GM04504 (cell line): ENCODE measurements around the gene KNDC1.

Experiments
- DNase-seq: peaks from one replicate; pipeline ENCODE4 v3.0.0-alpha.2; 2012; ENCODE audit warnings: low read depth

Gene KNDC1

GRCh38 chr10:133191651-133192050 is 31.6 kb downstream of the KNDC1 start:
- DNase-seq = no peak

GRCh38 chr10:133194151-133194550 is 34.1 kb downstream of the KNDC1 start:
- DNase-seq = no peak

- DNase-seq = no peak
Measured at GRCh38 chr10:133195096-133195495, 35.1 kb downstream of the KNDC1 start.

- no peak for DNase-seq
Measured at GRCh38 chr10:133195611-133196010, 35.6 kb downstream of the KNDC1 start.

- DNase-seq = no peak
Measured at GRCh38 chr10:133196221-133196915, 36.3 kb downstream of the KNDC1 start.

- DNase-seq = no peak
Measured at GRCh38 chr10:133196936-133197758, 37.1 kb downstream of the KNDC1 start.

GRCh38 chr10:133197786-133198185 is 37.8 kb downstream of the KNDC1 start:
- no peak for DNase-seq

GRCh38 chr10:133198206-133198605 is 38.2 kb downstream of the KNDC1 start:
- no peak for DNase-seq

- no peak for DNase-seq
Measured at GRCh38 chr10:133198621-133199487, 38.8 kb downstream of the KNDC1 start.

- DNase-seq = no peak
Measured at GRCh38 chr10:133199488-133199885, 39.5 kb downstream of the KNDC1 start.

GRCh38 chr10:133199992-133200611 is 40.1 kb downstream of the KNDC1 start:
- no peak for DNase-seq

- no peak for DNase-seq
Measured at GRCh38 chr10:133200621-133201031, 40.6 kb downstream of the KNDC1 start.

- DNase-seq = no peak
Measured at GRCh38 chr10:133201151-133201947, 41.3 kb downstream of the KNDC1 start.

- no peak for DNase-seq
Measured at GRCh38 chr10:133201948-133202725, 42.1 kb downstream of the KNDC1 start.

- DNase-seq = no peak
Measured at GRCh38 chr10:133202778-133203651, 43.0 kb downstream of the KNDC1 start.

GRCh38 chr10:133203652-133204195 is 43.7 kb downstream of the KNDC1 start:
- no peak for DNase-seq

GRCh38 chr10:133204226-133205015 is 44.4 kb downstream of the KNDC1 start:
- no peak for DNase-seq

- no peak for DNase-seq
Measured at GRCh38 chr10:133205146-133205545, 45.1 kb downstream of the KNDC1 start.
